SK-N-SH treated with all-trans-retinoic acid at 6 μM for 48 hours (cell line): Measurements from ENCODE around the gene ARL15.

Experiments
- BACH2 ChIP-seq: fragments of 250-450 bp; sonication (Bioruptor Pico); IDR thresholded peaks from 2 replicates; pipeline ENCODE4 v1.9.0; 2021; ENCODE audit warnings: mild to moderate bottlenecking, borderline replicate concordance
- ESRRG ChIP-seq: fragments of 250-450 bp; sonication (Bioruptor Pico); IDR thresholded peaks from 2 replicates; pipeline ENCODE4 v1.6.1; 2021; ENCODE audit warnings: mild to moderate bottlenecking
- ISL1 ChIP-seq: fragments of 250-450 bp; sonication (Bioruptor Pico); IDR thresholded peaks from 2 replicates; pipeline ENCODE4 v2.1.2; 2022; ENCODE audit warnings: mild to moderate bottlenecking, moderate library complexity
- OSR1 ChIP-seq: fragments of 250-450 bp; sonication (Bioruptor Pico); IDR thresholded peaks from 2 replicates; pipeline ENCODE4 v1.8.0; 2022; ENCODE audit warnings: moderate library complexity, mild to moderate bottlenecking, inconsistent platforms
- PPARA ChIP-seq: fragments of 250-450 bp; sonication (Bioruptor Pico); IDR thresholded peaks from 2 replicates; pipeline ENCODE4 v1.5.0; 2020; ENCODE audit warnings: mild to moderate bottlenecking, borderline replicate concordance
- TCF4 ChIP-seq: fragments of 250-450 bp; sonication (Bioruptor Pico); IDR thresholded peaks from 2 replicates; pipeline ENCODE4 v1.8.0; 2021; ENCODE audit warnings: mild to moderate bottlenecking, moderate library complexity, borderline replicate concordance
- TSHZ2 ChIP-seq: fragments of 250-450 bp; sonication (Bioruptor Pico); IDR thresholded peaks from 2 replicates; pipeline ENCODE4 v1.5.0; 2020; ENCODE audit warnings: mild to moderate bottlenecking, moderate library complexity
- ZFP3 ChIP-seq: fragments of 250-450 bp; sonication (Bioruptor Pico); IDR thresholded peaks from 2 replicates; pipeline ENCODE4 v1.5.0; 2020; ENCODE audit warnings: mild to moderate bottlenecking, moderate library complexity
- ZFP30 ChIP-seq: fragments of 450-650 bp; formaldehyde crosslinking; IDR thresholded peaks from 2 replicates; pipeline ENCODE4 v1.5.0; 2022; ENCODE audit warnings: mild to moderate bottlenecking, moderate library complexity
- ZNF565 ChIP-seq: fragments of 450-650 bp; formaldehyde crosslinking; conservative IDR thresholded peaks from 2 replicates; pipeline ENCODE4 v1.5.0; 2020; ENCODE audit warnings: low read depth, mild to moderate bottlenecking, moderate library complexity
- ZNF70 ChIP-seq: fragments of 450-650 bp; formaldehyde crosslinking; IDR thresholded peaks from 2 replicates; pipeline ENCODE4 v1.5.0; 2020; ENCODE audit warnings: mild to moderate bottlenecking, moderate library complexity
- ZNF8 ChIP-seq: fragments of 450-650 bp; formaldehyde crosslinking; IDR thresholded peaks from 2 replicates; pipeline ENCODE4 v1.5.0; 2020; ENCODE audit warnings: mild to moderate bottlenecking, moderate library complexity
- TF ChIP-seq, protein P1 (sequence below): fragments of 250-450 bp; sonication (Bioruptor Pico); IDR thresholded peaks from 2 replicates; pipeline ENCODE4 v1.8.0; 2020; ENCODE audit warnings: mild to moderate bottlenecking, moderate library complexity, borderline replicate concordance
- TF ChIP-seq, protein P2 (sequence below): fragments of 250-450 bp; sonication (Bioruptor Pico); IDR thresholded peaks from 2 replicates; pipeline ENCODE4 v1.5.1; 2020; ENCODE audit warnings: low read depth, mild to moderate bottlenecking, moderate library complexity

GRCh38 chr5:53882676-53883031 lies 427.7 kb downstream of the ARL15 start:
- TF ChIP-seq TCF4 (CRISPR knock-in tag) (no peak), OSR1 (CRISPR knock-in tag) (no peak), ZNF8 (CRISPR knock-in tag) (no peak), ESRRG (no peak), BACH2 (no peak), ZNF70 (CRISPR knock-in tag) (no peak), ZFP3 (no peak), TSHZ2 (CRISPR knock-in tag) (no peak), PPARA (CRISPR knock-in tag) (no peak), ZNF565 (CRISPR knock-in tag) (no peak), ZFP30 (CRISPR knock-in tag) (no peak), ISL1 (no peak)
- TF ChIP-seq, protein P1, sequence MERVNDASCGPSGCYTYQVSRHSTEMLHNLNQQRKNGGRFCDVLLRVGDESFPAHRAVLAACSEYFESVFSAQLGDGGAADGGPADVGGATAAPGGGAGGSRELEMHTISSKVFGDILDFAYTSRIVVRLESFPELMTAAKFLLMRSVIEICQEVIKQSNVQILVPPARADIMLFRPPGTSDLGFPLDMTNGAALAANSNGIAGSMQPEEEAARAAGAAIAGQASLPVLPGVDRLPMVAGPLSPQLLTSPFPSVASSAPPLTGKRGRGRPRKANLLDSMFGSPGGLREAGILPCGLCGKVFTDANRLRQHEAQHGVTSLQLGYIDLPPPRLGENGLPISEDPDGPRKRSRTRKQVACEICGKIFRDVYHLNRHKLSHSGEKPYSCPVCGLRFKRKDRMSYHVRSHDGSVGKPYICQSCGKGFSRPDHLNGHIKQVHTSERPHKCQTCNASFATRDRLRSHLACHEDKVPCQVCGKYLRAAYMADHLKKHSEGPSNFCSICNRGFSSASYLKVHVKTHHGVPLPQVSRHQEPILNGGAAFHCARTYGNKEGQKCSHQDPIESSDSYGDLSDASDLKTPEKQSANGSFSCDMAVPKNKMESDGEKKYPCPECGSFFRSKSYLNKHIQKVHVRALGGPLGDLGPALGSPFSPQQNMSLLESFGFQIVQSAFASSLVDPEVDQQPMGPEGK (CRISPR knock-in tag) = no peak
- TF ChIP-seq, protein P2, sequence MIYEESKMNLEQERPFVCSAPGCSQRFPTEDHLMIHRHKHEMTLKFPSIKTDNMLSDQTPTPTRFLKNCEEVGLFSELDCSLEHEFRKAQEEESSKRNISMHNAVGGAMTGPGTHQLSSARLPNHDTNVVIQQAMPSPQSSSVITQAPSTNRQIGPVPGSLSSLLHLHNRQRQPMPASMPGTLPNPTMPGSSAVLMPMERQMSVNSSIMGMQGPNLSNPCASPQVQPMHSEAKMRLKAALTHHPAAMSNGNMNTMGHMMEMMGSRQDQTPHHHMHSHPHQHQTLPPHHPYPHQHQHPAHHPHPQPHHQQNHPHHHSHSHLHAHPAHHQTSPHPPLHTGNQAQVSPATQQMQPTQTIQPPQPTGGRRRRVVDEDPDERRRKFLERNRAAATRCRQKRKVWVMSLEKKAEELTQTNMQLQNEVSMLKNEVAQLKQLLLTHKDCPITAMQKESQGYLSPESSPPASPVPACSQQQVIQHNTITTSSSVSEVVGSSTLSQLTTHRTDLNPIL = no peak
